WTC11 (cell line): ENCODE data around the gene CERS5. TPM values are rescaled to one million over a fixed set of nuclear protein-coding genes. Genes with fewer than 3 reads are reported as not detected.
"Not testable (repeated sequence)": the region's sequence is repeated elsewhere in the genome, so short reads cannot be mapped to it uniquely, and the experiment has no call there.

ENCODE experiments used
- ATAC-seq: fragments of 200-7000 bp; cut with Tn5 transposase; 2 replicates; pipeline ENCODE4 v1.10.0; 2021; ENCODE audit warnings: mild to moderate bottlenecking, moderate library complexity
- CTCF ChIA-PET: fragments of 300-600 bp; sonication (Branson Sonifier 250); formaldehyde crosslinking; loops from one replicate; lab custom pipeline; 2021; ENCODE audit warnings: antibody characterized with exemption; lab: Charles Lee
- POLR2A ChIA-PET: fragments of 350-600 bp; sonication (Branson Sonifier 250); formaldehyde crosslinking; loops from one replicate; lab custom pipeline; 2021; ENCODE audit warnings: antibody characterized with exemption; lab: Charles Lee
- DNase-seq: peaks from one replicate; pipeline ENCODE4 v3.0.0; 2021; ENCODE audit warnings: low spot score
- H3K27ac Mint-ChIP-seq: 2 replicates; pipeline ENCODE4 v1.8.0; 2021; ENCODE audit warnings: mixed read lengths
- H3K27me3 Mint-ChIP-seq: 2 replicates; pipeline ENCODE4 v1.8.0; 2021; ENCODE audit warnings: low read depth, mild to moderate bottlenecking, moderate library complexity, mixed read lengths
- H3K36me3 Mint-ChIP-seq: 2 replicates; pipeline ENCODE4 v1.8.0; 2021; ENCODE audit warnings: mixed read lengths
- H3K4me1 Mint-ChIP-seq: 2 replicates; pipeline ENCODE4 v1.8.0; 2022; ENCODE audit warnings: mixed read lengths
- H3K4me3 Mint-ChIP-seq: 2 replicates; pipeline ENCODE4 v1.8.0; 2021; ENCODE audit warnings: mild to moderate bottlenecking, moderate library complexity, mixed read lengths
- H3K9me3 Mint-ChIP-seq: 2 replicates; pipeline ENCODE4 v1.8.0; 2021; ENCODE audit warnings: mixed read lengths
- CREM ChIP-seq: sonication (generic); formaldehyde crosslinking; IDR thresholded peaks from 2 replicates; pipeline ENCODE4 v1.8.1; 2022; ENCODE audit warnings: mild to moderate bottlenecking, missing genetic modification reagents, moderate library complexity
- FOXJ3 ChIP-seq: sonication (generic); formaldehyde crosslinking; IDR thresholded peaks from 2 replicates; pipeline ENCODE4 v1.9.0; 2021; ENCODE audit warnings: missing genetic modification reagents, mild to moderate bottlenecking, borderline replicate concordance
- PRRX2 ChIP-seq: fragments of 250-450 bp; sonication (Bioruptor Pico); IDR thresholded peaks from 2 replicates; pipeline ENCODE4 v1.8.0; 2021; ENCODE audit warnings: mild to moderate bottlenecking
- TEAD1 ChIP-seq: sonication (generic); formaldehyde crosslinking; IDR thresholded peaks from 2 replicates; pipeline ENCODE4 v1.8.0; 2022; ENCODE audit warnings: mild to moderate bottlenecking, missing genetic modification reagents
- TEAD4 ChIP-seq: sonication (generic); formaldehyde crosslinking; IDR thresholded peaks from 2 replicates; pipeline ENCODE4 v1.8.0; 2022; ENCODE audit warnings: mild to moderate bottlenecking, missing genetic modification reagents
- ZNF219 ChIP-seq: sonication (generic); formaldehyde crosslinking; IDR thresholded peaks from 2 replicates; pipeline ENCODE4 v1.8.0; 2023; ENCODE audit warnings: missing genetic modification reagents, mild to moderate bottlenecking, borderline replicate concordance
- ZNF232 ChIP-seq: sonication (generic); formaldehyde crosslinking; IDR thresholded peaks from 2 replicates; pipeline ENCODE4 v1.8.0; 2022; ENCODE audit warnings: mild to moderate bottlenecking, missing genetic modification reagents
- ZNF396 ChIP-seq: fragments of 250-450 bp; sonication (Bioruptor Pico); IDR thresholded peaks from 2 replicates; pipeline ENCODE4 v1.8.0; 2021; ENCODE audit warnings: mild to moderate bottlenecking, moderate library complexity, borderline replicate concordance
- ZNF423 ChIP-seq: fragments of 250-450 bp; sonication (Bioruptor Pico); IDR thresholded peaks from 2 replicates; pipeline ENCODE4 v2.1.2; 2022; ENCODE audit warnings: mild to moderate bottlenecking, moderate library complexity
- ZNF671 ChIP-seq: fragments of 250-450 bp; sonication (Bioruptor Pico); IDR thresholded peaks from 2 replicates; pipeline ENCODE4 v1.8.0; 2021; ENCODE audit warnings: mild to moderate bottlenecking
- total RNA-seq: library from RNA; stranded (reverse); gene quantifications from 3 replicates; pipeline ENCODE4 v1.2.3, GENCODE V29; 2021
- TF ChIP-seq, protein P1 (sequence below): fragments of 250-450 bp; sonication (Bioruptor Pico); IDR thresholded peaks from 2 replicates; pipeline ENCODE4 v1.9.0; 2021; ENCODE audit warnings: mild to moderate bottlenecking
- TF ChIP-seq, protein P2 (sequence below): sonication (generic); formaldehyde crosslinking; IDR thresholded peaks from 2 replicates; pipeline ENCODE4 v1.8.0; 2023; ENCODE audit warnings: mild to moderate bottlenecking, missing genetic modification reagents
- TF ChIP-seq, protein P3 (sequence below): fragments of 250-450 bp; sonication (Bioruptor Pico); IDR thresholded peaks from 2 replicates; pipeline ENCODE4 v2.1.2; 2022; ENCODE audit warnings: mild to moderate bottlenecking, moderate library complexity
- TF ChIP-seq, protein P4 (sequence below): sonication (generic); formaldehyde crosslinking; IDR thresholded peaks from 2 replicates; pipeline ENCODE4 v1.8.0; 2022; ENCODE audit warnings: mild to moderate bottlenecking, missing genetic modification reagents
- TF ChIP-seq, protein P5 (sequence below): sonication (generic); formaldehyde crosslinking; IDR thresholded peaks from 2 replicates; pipeline ENCODE4 v1.8.1; 2023; ENCODE audit warnings: mild to moderate bottlenecking, moderate library complexity, missing genetic modification reagents
- TF ChIP-seq, protein P6 (sequence below): sonication (generic); formaldehyde crosslinking; IDR thresholded peaks from 2 replicates; pipeline ENCODE4 v1.8.1; 2022; ENCODE audit warnings: low read depth, missing genetic modification reagents, borderline replicate concordance
- TF ChIP-seq, protein P7 (sequence below): sonication (generic); formaldehyde crosslinking; IDR thresholded peaks from 2 replicates; pipeline ENCODE4 v1.8.1; 2022; ENCODE audit warnings: mild to moderate bottlenecking, missing genetic modification reagents, moderate library complexity, borderline replicate concordance
- TF ChIP-seq, protein P8 (sequence below): sonication (generic); formaldehyde crosslinking; IDR thresholded peaks from 2 replicates; pipeline ENCODE4 v1.8.1; 2023; ENCODE audit warnings: mild to moderate bottlenecking, missing genetic modification reagents, moderate library complexity

The CERS5 gene
- total RNA-seq, 1 experiment from 2014 or later, result 55.8 TPM

DNA sequence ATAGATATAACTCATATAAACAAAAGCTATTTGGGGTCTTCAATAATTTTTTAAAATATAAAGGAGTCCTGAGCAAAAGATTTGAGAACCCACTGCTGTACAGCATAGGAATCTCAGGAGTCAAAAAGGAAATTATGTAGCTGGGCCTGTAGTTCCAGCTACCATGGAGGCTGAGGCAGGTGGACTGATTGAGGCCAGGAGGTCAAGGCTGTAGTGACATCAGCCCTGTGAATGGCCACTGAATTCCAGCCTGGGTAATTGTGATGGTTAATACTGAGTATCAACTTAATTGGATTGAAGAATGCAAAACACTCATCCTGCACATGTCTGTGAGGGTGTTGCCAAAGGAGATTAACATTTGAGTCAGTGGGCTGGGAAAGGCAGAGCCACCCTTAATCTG is 10.5 kb downstream of the CERS5 start:
- DNase-seq, result no peak
- ChIA-PET CTCF (interaction anchor here (0.6 to 1.2 kb wide), 3 partner anchors 10 to 576 kb away, joined by 3 to 4 read pairs (median 4); partner anchors contain the start of gene COX14), POLR2A (interaction anchor here (0.7 to 1.4 kb wide), 2 partner anchors 10 to 1366 kb away, joined by 3 to 4 read pairs; partner anchors contain the start of gene CERS5)
- Mint-ChIP-seq H3K27me3 (no peaks in the 10 kb centered on the region), H3K4me1 (no peaks in the 10 kb centered on the region), H3K9me3 (peaks cover 14% of the 10 kb centered on the region), H3K4me3 (no peak overlapping the region), H3K27ac (no peak overlapping the region), H3K36me3 (peaks cover 24% of the 10 kb centered on the region)
- TF ChIP-seq, protein P1, sequence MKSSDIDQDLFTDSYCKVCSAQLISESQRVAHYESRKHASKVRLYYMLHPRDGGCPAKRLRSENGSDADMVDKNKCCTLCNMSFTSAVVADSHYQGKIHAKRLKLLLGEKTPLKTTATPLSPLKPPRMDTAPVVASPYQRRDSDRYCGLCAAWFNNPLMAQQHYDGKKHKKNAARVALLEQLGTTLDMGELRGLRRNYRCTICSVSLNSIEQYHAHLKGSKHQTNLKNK, result no peak
- TF ChIP-seq, protein P2, sequence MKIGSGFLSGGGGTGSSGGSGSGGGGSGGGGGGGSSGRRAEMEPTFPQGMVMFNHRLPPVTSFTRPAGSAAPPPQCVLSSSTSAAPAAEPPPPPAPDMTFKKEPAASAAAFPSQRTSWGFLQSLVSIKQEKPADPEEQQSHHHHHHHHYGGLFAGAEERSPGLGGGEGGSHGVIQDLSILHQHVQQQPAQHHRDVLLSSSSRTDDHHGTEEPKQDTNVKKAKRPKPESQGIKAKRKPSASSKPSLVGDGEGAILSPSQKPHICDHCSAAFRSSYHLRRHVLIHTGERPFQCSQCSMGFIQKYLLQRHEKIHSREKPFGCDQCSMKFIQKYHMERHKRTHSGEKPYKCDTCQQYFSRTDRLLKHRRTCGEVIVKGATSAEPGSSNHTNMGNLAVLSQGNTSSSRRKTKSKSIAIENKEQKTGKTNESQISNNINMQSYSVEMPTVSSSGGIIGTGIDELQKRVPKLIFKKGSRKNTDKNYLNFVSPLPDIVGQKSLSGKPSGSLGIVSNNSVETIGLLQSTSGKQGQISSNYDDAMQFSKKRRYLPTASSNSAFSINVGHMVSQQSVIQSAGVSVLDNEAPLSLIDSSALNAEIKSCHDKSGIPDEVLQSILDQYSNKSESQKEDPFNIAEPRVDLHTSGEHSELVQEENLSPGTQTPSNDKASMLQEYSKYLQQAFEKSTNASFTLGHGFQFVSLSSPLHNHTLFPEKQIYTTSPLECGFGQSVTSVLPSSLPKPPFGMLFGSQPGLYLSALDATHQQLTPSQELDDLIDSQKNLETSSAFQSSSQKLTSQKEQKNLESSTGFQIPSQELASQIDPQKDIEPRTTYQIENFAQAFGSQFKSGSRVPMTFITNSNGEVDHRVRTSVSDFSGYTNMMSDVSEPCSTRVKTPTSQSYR (CRISPR knock-in tag), result no peak
- TF ChIP-seq FOXJ3 (no peak), ZNF219 (no peak), ZNF232 (CRISPR knock-in tag) (no peak), TEAD4 (no peak), PRRX2 (CRISPR knock-in tag) (no peak), CREM (CRISPR knock-in tag) (no peak), ZNF671 (no peak)
- TF ChIP-seq, protein P3, sequence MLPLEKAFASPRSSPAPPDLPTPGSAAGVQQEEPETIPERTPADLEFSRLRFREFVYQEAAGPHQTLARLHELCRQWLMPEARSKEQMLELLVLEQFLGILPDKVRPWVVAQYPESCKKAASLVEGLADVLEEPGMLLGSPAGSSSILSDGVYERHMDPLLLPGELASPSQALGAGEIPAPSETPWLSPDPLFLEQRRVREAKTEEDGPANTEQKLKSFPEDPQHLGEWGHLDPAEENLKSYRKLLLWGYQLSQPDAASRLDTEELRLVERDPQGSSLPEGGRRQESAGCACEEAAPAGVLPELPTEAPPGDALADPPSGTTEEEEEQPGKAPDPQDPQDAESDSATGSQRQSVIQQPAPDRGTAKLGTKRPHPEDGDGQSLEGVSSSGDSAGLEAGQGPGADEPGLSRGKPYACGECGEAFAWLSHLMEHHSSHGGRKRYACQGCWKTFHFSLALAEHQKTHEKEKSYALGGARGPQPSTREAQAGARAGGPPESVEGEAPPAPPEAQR (CRISPR knock-in tag), result no peak
- TF ChIP-seq, protein P4, sequence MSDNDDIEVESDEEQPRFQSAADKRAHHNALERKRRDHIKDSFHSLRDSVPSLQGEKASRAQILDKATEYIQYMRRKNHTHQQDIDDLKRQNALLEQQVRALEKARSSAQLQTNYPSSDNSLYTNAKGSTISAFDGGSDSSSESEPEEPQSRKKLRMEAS (CRISPR knock-in tag), result no peak
- TF ChIP-seq, protein P5, sequence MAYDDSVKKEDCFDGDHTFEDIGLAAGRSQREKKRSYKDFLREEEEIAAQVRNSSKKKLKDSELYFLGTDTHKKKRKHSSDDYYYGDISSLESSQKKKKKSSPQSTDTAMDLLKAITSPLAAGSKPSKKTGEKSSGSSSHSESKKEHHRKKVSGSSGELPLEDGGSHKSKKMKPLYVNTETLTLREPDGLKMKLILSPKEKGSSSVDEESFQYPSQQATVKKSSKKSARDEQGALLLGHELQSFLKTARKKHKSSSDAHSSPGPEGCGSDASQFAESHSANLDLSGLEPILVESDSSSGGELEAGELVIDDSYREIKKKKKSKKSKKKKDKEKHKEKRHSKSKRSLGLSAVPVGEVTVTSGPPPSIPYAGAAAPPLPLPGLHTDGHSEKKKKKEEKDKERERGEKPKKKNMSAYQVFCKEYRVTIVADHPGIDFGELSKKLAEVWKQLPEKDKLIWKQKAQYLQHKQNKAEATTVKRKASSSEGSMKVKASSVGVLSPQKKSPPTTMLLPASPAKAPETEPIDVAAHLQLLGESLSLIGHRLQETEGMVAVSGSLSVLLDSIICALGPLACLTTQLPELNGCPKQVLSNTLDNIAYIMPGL (CRISPR knock-in tag), result no peak
- ATAC-seq, result no peak

DNA sequence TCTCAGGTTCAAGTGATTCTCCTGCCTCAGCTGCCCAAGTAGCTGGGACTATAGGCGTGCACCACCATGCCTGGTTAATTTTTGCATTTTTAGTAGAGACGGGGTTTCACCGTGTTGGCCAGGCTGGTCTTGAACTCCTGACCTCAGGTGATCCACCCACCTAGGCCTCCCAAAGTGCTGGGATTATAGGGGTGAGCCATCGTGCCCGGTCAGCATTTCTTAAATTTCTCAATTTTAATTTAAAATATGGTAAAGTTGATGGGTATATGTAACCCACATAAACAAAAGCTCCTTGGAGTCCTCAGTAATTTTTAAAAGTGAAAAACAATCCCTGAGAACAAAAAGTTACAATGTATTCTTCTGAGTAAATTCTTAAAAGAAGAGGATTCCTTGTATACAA is 12.2 kb downstream of the CERS5 start:
- POLR2A ChIA-PET, DNase-seq, ATAC-seq, H3K4me1 Mint-ChIP-seq, H3K27ac Mint-ChIP-seq, H3K4me3 Mint-ChIP-seq, H3K27me3 Mint-ChIP-seq: not testable (repeated sequence)
- Mint-ChIP-seq H3K9me3 (peaks cover 14% of the 10 kb centered on the region), H3K36me3 (peaks cover 21% of the 10 kb centered on the region)
- CTCF ChIA-PET, result interaction anchor here (1.3 kb wide), 1 partner anchor 43 kb away, joined by 5 read pairs; the partner anchor contains the start of gene COX14

DNA sequence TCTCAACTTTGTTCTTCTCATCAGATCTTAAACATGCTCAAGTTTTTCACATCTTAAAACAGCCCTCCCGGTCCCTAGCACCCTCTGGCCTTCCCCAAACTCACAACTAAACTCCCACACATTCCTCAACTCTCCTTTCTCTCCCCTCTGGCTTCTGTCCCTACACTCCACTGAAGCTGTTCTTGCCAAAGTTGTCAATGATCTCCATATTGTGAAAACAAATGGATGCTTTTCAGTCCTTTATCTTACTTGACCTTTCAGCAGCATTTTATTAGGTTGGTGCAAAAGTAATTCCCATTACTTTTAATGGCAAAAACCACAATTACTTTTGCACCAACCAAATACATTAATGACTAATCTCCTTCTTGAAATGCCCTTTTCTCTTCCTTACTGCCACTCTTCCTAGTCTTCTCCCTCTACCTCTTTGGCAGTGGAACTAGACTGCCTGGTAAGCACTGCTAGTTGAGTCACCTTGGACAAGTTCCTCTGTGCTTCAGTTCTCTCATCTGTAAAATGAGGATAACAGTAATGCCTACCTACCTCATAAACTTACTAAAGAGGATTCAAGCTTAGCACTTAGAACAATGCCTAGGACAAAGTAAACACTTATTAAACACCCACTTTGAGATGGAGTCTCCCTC is 16.0 kb downstream of the CERS5 start:
- DNase-seq, result no peak
- Mint-ChIP-seq H3K27ac (peak overlapping the region; percentile 19), H3K36me3 (no peaks in the 10 kb centered on the region), H3K4me3 (no peak overlapping the region), H3K9me3 (no peaks in the 10 kb centered on the region), H3K4me1 (no peaks in the 10 kb centered on the region), H3K27me3 (no peaks in the 10 kb centered on the region)
- CTCF ChIA-PET, result interaction anchor here (3.5 kb wide), 1 partner anchor 40 kb away, joined by 15 read pairs; the partner anchor contains the start of gene COX14
- POLR2A ChIA-PET, result no interaction called here
- no peak for ATAC-seq
- TF ChIP-seq TEAD1 (CRISPR knock-in tag) (no peak), ZNF396 (CRISPR knock-in tag) (no peak), ZNF423 (CRISPR knock-in tag) (no peak)
- TF ChIP-seq, protein P6, sequence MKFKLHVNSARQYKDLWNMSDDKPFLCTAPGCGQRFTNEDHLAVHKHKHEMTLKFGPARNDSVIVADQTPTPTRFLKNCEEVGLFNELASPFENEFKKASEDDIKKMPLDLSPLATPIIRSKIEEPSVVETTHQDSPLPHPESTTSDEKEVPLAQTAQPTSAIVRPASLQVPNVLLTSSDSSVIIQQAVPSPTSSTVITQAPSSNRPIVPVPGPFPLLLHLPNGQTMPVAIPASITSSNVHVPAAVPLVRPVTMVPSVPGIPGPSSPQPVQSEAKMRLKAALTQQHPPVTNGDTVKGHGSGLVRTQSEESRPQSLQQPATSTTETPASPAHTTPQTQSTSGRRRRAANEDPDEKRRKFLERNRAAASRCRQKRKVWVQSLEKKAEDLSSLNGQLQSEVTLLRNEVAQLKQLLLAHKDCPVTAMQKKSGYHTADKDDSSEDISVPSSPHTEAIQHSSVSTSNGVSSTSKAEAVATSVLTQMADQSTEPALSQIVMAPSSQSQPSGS (CRISPR knock-in tag), result no peak
- TF ChIP-seq, protein P7, sequence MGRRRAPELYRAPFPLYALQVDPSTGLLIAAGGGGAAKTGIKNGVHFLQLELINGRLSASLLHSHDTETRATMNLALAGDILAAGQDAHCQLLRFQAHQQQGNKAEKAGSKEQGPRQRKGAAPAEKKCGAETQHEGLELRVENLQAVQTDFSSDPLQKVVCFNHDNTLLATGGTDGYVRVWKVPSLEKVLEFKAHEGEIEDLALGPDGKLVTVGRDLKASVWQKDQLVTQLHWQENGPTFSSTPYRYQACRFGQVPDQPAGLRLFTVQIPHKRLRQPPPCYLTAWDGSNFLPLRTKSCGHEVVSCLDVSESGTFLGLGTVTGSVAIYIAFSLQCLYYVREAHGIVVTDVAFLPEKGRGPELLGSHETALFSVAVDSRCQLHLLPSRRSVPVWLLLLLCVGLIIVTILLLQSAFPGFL (CRISPR knock-in tag), result no peak
- TF ChIP-seq, protein P8, sequence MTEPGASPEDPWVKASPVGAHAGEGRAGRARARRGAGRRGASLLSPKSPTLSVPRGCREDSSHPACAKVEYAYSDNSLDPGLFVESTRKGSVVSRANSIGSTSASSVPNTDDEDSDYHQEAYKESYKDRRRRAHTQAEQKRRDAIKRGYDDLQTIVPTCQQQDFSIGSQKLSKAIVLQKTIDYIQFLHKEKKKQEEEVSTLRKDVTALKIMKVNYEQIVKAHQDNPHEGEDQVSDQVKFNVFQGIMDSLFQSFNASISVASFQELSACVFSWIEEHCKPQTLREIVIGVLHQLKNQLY (CRISPR knock-in tag), result no peak
